ENCODE measurements around the gene ANKRD33B. TPM values are rescaled to one million over a fixed set of nuclear protein-coding genes. Genes with fewer than 3 reads are reported as not detected.
"Not testable (repeated sequence)": the region's sequence is repeated elsewhere in the genome, so short reads cannot be mapped to it uniquely, and the experiment has no call there.

Gene ANKRD33B
- total and polyA plus RNA-seq, 2 donors (not counting 1 experiment from before 2014, with no cell fraction given): 7.7 to 7.8 TPM

- no peaks in the 10 kb centered on the region for H3K36me3 ChIP-seq (ENCODE audit: control insufficient read depth, insufficient read depth, low read length)
- H3K4me3 ChIP-seq (replicated peaks in 1 of 4; ENCODE audit: control extremely low read depth in 1 of 4, insufficient read depth in 1 of 4, low read depth in 3 of 4, low read length in 4 of 4): peak overlapping the region in 1 of 4 experiments; percentile 17
- no peak overlapping the region for H2AFZ ChIP-seq (ENCODE audit: low read length)
Observed at GRCh38 chr5:10601246-10602030, 37.6 kb downstream of the ANKRD33B start.

GRCh38 chr5:10602031-10602806 lies 38.3 kb downstream of the ANKRD33B start:
- Histone ChIP-seq H4K20me1 (ENCODE audit: control insufficient read depth, extremely low read depth, insufficient read depth, low read length) (no peaks in the 10 kb centered on the region), H3K4me3 (replicated peaks in 1 of 4; ENCODE audit: control extremely low read depth in 1 of 4, insufficient read depth in 1 of 4, low read depth in 3 of 4, low read length in 4 of 4) (peak overlapping the region in 1 of 4 experiments; percentile 17), H3K79me2 (ENCODE audit: control insufficient read depth, insufficient read depth, low read length) (no peaks in the 10 kb centered on the region), H3K4me1 (ENCODE audit: control insufficient read depth, extremely low read depth, insufficient read depth, low read length) (peaks cover 11% of the 10 kb centered on the region), H3K27me3 (ENCODE audit: control insufficient read depth, insufficient read depth, low read length) (no peaks in the 10 kb centered on the region), H3K4me2 (ENCODE audit: extremely low read depth, insufficient read depth, low read length) (no peak overlapping the region), H2AFZ (ENCODE audit: low read length) (no peak overlapping the region), H3K9me3 (ENCODE audit: control insufficient read depth, insufficient read depth, low read depth, low read length) (no peaks in the 10 kb centered on the region), H3K9ac (ENCODE audit: insufficient read depth, low read length) (no peak overlapping the region), H3K36me3 (ENCODE audit: control insufficient read depth, insufficient read depth, low read length) (no peaks in the 10 kb centered on the region), H3K27ac (ENCODE audit: insufficient read depth, low read length) (no peak overlapping the region)
- DNase-seq (ENCODE audit: low read depth in 2 of 2): no peak
- TF ChIP-seq EZH2 (IDR thresholded peaks at IDR 0.05; ENCODE audit: low read length, missing control alignments) (no peak), CTCF (conservative IDR thresholded peaks at IDR 0.05 in 1 of 2, IDR thresholded peaks at IDR 0.05 in 1 of 2; ENCODE audit: low read depth in 1 of 2, low read length in 2 of 2) (no peak)

More at GRCh38 chr5:10601246-10602030, 37.6 kb downstream of the ANKRD33B start:
- Histone ChIP-seq H3K27me3 (ENCODE audit: control insufficient read depth, insufficient read depth, low read length) (no peaks in the 10 kb centered on the region), H4K20me1 (ENCODE audit: control insufficient read depth, extremely low read depth, insufficient read depth, low read length) (no peaks in the 10 kb centered on the region), H3K27ac (ENCODE audit: insufficient read depth, low read length) (no peak overlapping the region), H3K4me2 (ENCODE audit: extremely low read depth, insufficient read depth, low read length) (peak overlapping the region; percentile 48), H3K79me2 (ENCODE audit: control insufficient read depth, insufficient read depth, low read length) (no peaks in the 10 kb centered on the region), H3K9ac (ENCODE audit: insufficient read depth, low read length) (no peak overlapping the region), H3K4me1 (ENCODE audit: control insufficient read depth, extremely low read depth, insufficient read depth, low read length) (peaks cover 7% of the 10 kb centered on the region), H3K9me3 (ENCODE audit: control insufficient read depth, insufficient read depth, low read depth, low read length) (no peaks in the 10 kb centered on the region)
- no peak for TF ChIP-seq CTCF (conservative IDR thresholded peaks at IDR 0.05 in 1 of 2, IDR thresholded peaks at IDR 0.05 in 1 of 2; ENCODE audit: low read depth in 1 of 2, low read length in 2 of 2)
- no peak for TF ChIP-seq EZH2 (IDR thresholded peaks at IDR 0.05; ENCODE audit: low read length, missing control alignments)
- peak; percentile 88 to 97 for DNase-seq (ENCODE audit: low read depth in 2 of 2)

GRCh38 chr5:10604975-10605374 lies 41.1 kb downstream of the ANKRD33B start:
- no peak overlapping the region for H3K27ac ChIP-seq (ENCODE audit: insufficient read depth, low read length)
- H3K4me1 ChIP-seq (ENCODE audit: control insufficient read depth, extremely low read depth, insufficient read depth, low read length): peaks cover 15% of the 10 kb centered on the region
- no peaks in the 10 kb centered on the region for H3K36me3 ChIP-seq (ENCODE audit: control insufficient read depth, insufficient read depth, low read length)
- H3K4me2 ChIP-seq (ENCODE audit: extremely low read depth, insufficient read depth, low read length): no peak overlapping the region
- H3K27me3 ChIP-seq (ENCODE audit: control insufficient read depth, insufficient read depth, low read length): no peaks in the 10 kb centered on the region
- no peak for DNase-seq (ENCODE audit: low read depth in 2 of 2)
- H4K20me1 ChIP-seq (ENCODE audit: control insufficient read depth, extremely low read depth, insufficient read depth, low read length): no peaks in the 10 kb centered on the region
- TF ChIP-seq CTCF (conservative IDR thresholded peaks at IDR 0.05 in 1 of 2, IDR thresholded peaks at IDR 0.05 in 1 of 2; ENCODE audit: low read depth in 1 of 2, low read length in 2 of 2) (no peak), EZH2 (IDR thresholded peaks at IDR 0.05; ENCODE audit: low read length, missing control alignments) (no peak)
- H2AFZ ChIP-seq (ENCODE audit: low read length): no peak overlapping the region
- H3K9ac ChIP-seq (ENCODE audit: insufficient read depth, low read length): no peak overlapping the region
- no peak overlapping the region for H3K4me3 ChIP-seq (replicated peaks in 1 of 4; ENCODE audit: control extremely low read depth in 1 of 4, insufficient read depth in 1 of 4, low read depth in 3 of 4, low read length in 4 of 4)
- no peaks in the 10 kb centered on the region for H3K79me2 ChIP-seq (ENCODE audit: control insufficient read depth, insufficient read depth, low read length)
- no peaks in the 10 kb centered on the region for H3K9me3 ChIP-seq (ENCODE audit: control insufficient read depth, insufficient read depth, low read depth, low read length)

- H3K4me3 ChIP-seq (replicated peaks in 1 of 4; ENCODE audit: control extremely low read depth in 1 of 4, insufficient read depth in 1 of 4, low read depth in 3 of 4, low read length in 4 of 4); DNase-seq (ENCODE audit: low read depth in 2 of 2); H3K9me3 ChIP-seq (ENCODE audit: control insufficient read depth, insufficient read depth, low read depth, low read length); H3K79me2 ChIP-seq (ENCODE audit: control insufficient read depth, insufficient read depth, low read length); H3K36me3 ChIP-seq (ENCODE audit: control insufficient read depth, insufficient read depth, low read length); H4K20me1 ChIP-seq (ENCODE audit: control insufficient read depth, extremely low read depth, insufficient read depth, low read length); H3K9ac ChIP-seq (ENCODE audit: insufficient read depth, low read length); H3K27ac ChIP-seq (ENCODE audit: insufficient read depth, low read length); H3K4me2 ChIP-seq (ENCODE audit: extremely low read depth, insufficient read depth, low read length); H2AFZ ChIP-seq (ENCODE audit: low read length); H3K27me3 ChIP-seq (ENCODE audit: control insufficient read depth, insufficient read depth, low read length); H3K4me1 ChIP-seq (ENCODE audit: control insufficient read depth, extremely low read depth, insufficient read depth, low read length): not testable (repeated sequence)
Observed at GRCh38 chr5:10606632-10607022, 42.8 kb downstream of the ANKRD33B start.

Data from fibroblast of lung (primary cell).